ENCODE measurements around the gene GPR37L1.
"Not testable (repeated sequence)": the region's sequence is repeated elsewhere in the genome, so short reads cannot be mapped to it uniquely, and the experiment has no call there.

Gene GPR37L1

DNA sequence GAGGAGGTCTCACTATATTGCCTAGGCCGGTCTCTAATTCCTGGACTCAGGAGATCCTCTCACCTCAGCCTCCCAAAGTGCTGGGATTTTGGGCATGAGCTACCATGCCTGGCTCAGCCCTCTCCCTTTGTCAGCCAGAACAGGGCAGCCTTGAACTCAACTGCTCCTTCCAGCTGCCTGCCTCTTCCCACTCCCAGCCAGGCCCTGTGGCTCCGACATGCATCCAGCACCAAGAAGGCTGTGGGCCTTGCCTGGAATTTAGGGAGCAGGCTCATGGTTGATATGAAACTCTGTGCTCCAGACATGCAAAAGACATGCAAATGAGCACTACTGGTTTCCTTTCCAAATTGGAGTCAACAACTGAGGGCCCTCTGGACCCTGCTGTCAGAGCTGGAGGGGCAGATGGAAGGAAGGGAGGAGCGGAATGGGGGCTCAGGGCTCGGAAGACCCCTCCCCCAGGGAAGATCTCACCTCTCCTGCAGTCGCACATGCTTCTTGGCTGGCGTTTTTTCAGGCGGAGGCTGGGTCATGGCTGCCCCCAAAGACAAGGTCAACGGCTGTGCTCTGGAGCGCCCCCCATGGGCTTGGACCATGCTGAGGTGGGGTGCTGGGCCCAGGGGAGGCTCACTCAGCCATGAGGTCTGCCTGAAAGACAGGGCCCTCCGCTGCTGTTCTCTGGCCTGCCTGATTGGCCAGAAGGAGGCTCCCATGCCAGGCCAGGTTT, 36.3 kb downstream of the GPR37L1 start:
- DNase-seq, result no peak

DNA sequence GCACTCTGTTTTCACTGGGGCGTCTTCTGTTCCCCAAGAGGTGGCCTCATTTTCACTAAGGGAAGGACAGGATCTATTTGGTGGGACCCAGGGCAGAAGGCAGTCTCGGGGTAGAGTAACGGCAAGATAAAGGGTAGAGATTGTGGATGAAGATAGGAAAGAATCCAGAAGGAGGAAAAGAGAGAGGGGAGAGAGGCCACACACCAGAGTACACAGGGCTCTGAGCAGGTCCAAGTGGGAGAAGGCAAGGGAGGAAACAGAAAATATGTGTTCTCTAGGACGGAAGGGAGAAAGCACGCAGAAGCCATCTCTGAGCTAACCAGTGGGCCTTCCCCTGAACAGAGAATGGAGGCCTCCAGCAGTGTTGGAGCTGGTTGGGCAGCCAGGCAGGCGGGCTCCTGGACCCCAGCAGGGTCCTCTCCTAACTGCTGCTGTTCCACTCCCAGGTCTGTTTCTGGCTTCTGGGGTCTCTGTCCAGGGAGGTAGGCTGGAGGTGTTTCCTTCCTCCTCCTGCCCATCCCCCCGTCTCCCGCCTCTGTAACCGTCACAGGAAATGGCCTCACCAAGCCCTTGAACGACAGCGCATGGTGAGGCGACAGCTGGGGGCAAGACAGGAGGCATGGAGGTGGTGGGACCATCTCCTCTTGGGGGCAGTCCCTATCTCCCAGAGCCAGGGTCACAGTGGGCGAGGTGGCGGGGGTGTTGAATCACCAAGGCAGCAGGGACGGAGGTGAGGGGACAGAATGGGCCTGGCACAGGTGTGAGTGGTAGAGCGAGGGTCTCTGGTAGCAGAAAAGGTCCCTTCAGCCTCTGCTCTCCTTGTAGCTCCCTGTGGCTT, 37.0 kb downstream of the GPR37L1 start:
- peak; percentile 66 for DNase-seq

DNA sequence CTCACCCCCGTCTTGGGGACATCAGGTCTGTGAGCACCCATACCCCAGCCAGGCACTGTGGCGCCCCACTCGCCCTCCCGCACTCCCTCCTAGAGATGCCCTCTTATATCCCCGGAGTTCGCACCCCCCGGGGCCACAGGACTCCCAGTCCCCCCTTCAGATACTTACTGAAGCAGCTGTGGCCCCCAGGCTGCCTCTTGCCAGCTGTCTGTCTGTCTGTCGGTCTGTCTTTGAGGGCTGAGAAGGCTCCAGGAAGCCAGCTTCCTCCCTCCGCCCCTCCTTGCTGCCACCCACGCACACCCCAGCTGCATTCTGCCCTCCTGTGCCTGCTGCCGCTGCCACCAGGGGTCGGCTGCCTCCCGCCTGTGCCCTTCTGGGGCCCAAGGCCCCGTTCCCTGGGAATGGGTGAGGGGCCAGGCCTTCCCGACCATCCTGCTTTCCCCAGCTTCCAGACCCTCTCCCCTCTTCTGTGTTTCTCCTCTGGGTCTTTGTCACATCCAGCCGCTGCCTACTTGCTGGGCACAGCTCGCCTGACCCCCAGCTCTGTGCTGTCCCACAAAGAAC, 37.7 kb downstream of the GPR37L1 start, which contains the start of gene PTPN7:
PTPN7 (minus strand) TSS at position 226 of the 564 bp plus-strand sequence. CDS start 1,200 bp downstream, outside the sequence.
- peak; percentile 93 for DNase-seq

DNA sequence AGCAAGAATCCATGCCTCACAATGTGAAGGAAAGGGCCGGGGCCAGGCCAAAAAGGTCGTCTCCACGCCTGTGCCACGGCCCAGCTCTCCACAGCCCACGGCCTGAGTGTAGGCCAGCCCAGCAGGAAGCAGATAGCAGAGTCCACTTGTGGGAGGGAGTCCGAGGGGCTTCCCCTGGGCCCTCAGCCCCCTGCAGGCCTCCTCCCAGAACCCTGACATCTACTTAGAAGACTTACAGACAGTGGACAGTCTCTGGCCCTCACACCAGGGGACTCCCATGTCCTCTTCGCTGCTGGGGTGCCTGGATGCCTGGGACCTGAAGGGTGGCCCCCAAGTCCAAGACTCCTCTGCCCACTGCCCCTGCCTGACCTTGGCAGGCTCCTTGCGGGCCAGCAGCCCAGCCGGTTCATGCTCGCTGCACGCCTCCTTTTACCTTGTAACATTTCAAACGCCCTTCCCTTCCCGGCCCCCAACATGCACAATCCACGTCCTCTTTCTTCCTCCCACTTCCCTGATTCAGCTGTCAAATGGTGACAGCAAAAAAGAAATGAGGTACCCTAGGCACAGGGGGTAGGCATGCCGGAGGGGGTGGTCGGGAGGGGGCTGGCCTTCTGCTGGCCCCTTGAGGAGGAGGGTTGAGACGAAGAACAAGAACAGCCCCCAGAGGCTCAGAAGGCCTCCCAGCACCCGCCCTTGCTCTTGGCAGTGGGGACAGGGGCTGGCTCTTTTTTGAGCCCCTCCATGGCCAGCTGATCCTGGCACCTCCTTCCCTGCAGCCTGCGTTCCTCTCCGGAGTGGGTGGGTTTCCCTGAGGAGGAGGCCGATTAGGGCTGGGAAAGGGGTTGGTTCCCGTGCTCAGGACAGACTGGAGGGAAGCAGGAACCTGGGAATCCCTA, 38.7 kb downstream of the GPR37L1 start:
- no peak for DNase-seq

DNA sequence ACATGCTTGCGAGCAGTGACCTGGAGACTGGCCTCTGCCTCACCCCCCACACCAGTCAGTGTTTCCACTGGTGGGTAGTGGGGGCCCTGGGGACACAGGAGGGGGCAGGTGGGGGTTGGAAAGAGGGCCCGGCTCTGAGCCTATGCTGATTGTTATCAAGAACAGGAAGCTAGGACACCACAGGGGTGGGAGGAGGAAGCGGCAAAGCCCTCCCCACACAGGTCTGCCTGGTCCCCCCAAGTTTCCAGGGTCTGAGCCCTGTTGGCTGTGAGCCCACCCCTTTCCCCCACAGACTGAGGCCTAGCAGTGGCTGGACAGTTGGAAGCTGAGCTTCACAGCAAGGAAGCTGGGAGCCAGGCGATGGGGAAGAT, 39.3 kb downstream of the GPR37L1 start:
- DNase-seq, result no peak

DNA sequence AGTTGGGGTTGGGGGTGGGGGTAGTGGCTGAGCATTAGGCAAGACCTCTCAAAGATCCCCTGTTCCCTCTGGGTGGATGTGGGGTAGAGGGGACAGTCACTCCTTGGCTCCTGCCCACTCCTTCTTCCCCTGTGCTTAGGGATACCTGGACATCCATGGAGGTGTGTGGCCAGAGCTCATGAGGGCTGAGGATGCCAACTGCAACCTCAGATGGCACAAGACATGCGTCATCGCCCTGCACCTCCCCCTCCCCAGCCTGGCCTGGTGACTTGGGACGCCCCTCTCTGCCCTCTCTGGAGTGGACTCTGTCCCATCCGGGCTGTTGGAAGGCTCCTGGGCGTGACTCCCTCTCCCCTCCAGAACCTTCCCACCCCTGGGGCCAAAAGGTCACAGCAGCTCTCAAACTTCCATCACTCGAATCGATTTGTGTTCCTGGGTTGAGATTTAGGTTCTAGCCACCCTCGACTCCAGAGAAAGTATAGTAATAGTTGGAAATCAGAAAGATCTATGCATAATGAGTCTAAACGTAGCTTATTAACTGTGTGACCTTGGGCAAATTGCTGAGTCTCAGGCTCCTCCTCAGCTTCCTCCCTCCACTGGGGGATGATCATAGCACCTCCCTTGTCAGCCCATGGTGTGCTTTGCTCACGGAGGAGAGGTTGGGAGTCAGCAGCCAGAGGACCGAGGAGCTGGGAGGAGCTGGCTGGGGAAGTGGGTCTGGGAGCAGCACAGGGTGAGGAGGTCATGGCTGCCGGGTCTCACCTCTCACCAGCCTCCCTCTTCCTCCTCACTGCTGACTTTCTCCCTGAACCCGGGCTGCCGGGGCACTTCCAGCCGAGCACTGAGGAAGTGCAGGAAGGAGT, 39.9 kb downstream of the GPR37L1 start:
- no peak for DNase-seq

DNA sequence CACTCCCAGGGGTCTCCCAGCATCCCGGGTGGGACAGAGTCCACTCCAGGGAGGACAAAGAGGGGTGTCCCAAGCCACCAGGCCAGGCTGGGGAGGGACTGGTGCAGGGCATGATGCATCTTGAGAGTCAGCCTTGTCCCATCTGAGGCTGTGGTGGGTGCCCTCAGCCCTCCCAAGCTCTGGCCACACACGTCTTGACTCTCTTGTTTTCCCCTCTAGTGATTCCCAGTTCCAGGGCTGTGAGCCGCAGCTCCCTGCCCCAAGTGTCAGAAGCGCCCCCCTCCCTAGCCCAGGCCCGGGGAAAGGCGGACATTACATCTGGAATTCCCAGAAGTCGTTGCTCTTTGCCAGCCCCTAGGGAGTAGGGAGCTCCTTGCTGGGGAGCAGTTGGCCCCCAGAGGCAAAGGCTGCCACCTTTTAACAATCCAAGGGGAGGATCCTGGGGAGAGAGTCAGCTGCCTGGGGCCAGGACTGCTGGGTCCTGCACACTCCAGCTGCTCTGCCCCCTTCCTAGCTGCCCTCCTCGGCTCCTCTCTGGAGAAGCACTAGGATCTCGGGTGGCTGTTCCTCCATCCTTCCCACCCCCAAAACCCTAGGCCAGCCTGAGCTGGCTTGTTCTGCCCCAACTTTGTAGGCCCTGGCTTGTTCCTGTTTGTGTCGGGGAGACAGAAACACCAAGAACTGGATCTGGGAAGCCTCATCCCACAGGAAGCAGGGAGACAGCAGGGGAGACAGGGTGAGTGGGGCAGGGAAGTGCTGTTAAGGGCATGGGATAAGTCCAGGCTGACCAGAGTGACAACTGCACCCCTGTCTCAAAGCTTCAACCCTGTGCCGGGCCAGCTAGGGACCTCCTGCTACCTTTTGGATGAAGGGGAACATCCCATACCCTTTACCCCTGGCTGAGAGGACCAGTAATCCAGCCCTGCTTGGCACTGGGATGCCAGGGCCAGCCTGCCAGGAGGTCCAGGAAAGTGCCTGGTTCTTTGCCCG, 40.9 kb downstream of the GPR37L1 start:
- no peak for DNase-seq

DNA sequence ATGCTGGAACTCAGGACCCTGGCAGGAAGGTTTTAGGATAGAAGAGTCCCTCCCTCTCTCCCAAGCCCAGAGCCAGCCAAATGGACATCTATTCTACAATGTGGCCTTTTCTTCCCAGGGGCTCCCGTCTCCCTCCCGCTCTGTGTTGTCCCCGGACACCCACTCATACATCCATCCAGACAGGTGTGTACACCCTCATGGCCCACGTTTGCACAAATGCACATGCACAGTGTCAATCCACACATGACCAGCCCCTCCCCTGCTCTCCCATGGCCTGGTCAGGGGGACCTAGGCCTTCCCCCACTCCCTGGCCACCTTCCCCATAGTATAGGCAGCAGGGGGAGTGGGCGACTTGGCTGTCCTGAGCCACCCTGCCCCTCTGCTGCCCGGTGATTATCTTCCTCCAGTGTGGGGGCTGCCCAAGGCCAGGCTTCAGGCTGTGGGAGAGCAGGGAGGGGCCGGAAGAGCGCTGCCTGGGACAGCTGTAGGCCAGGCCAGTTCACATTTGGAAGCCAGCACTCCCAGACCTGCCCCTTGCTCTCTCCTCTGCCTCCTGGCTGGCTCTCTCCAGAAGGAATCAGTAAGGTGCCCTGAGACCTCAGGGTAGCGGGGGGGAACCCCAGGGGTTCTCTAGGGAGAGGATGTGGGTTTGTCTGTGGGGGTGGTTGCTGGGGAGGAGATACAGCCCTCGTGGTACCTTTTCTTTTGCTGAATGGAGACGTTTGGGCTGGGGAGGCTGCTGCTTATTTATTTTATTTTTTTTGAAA, 41.7 kb downstream of the GPR37L1 start:
- peak; percentile 47 for DNase-seq

DNA sequence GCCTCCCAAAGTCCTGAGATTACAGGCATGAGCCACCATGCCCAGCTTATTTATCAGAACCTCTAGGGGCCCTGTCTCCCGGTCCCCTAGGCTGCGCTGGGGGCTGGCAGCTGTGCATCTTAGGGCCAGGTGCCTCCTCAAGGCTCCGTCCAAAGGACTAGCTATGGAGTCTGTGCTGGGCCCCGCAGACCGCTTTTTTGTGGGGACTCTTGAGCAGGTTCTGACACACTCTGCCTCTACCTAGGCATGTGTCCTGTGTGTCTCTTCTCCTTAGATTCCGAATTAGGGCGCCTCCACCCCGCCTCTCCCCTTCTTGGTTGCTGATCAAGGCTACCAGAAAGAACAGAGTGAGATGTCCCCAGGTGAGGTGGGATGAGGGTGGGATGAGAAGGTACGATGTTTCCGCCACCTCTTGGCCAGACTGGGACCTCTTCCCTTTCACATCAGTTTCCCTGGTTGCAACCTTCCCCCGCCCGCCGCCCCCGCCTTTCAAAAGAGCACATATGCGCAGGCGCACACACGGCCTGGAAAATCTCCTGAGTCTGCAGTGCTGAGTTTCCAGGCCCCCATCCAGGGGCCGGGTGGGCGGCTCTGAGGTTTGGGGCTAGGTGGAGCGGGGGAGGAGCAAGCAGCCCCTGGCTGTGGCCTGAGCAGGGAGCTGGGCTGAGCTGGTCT, 42.7 kb downstream of the GPR37L1 start:
- DNase-seq, result peak; percentile 28

DNA sequence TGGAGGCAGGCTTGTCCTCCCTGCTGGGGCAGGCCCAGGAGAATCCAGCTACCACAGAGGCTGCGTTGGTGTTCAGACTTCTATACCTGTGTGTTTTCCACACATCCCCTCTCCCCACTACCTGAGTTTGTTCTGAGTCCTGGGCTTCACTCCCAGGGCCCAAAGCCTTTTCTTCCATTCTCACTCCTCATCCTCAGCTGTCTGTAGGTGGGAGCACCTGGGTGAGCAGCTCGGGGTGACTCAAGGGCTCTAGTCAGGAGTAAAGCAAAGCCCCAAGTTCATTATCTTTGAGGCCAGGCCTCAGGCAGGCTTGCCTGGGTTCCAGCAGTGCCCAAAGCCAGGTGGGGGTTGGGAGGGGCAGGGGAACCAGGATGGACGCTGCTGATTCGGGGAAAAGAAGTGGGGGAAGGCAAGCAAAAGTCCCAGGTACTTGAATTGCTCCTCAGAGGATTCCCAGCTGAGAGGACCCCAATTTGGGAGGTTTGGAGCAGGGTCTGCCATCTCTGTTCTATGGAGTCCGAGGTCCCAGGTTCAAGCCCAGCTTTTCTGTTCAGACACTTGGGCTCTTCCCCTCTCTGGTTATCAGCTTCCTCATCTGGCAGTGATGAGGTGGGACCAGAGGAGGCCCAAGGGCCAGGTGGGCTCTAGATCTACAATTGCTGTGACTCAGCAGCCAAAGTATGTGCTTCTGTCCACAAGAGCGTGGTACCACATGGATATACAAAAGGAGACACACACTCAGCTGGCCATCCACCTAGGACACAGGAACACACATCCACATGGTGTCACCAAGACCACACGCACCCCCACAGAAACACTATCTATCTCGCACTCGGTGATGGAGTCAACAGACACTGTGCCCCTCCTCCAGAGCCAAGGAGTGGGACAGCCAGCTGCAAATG, 43.5 kb downstream of the GPR37L1 start:
- DNase-seq, result no peak

DNA sequence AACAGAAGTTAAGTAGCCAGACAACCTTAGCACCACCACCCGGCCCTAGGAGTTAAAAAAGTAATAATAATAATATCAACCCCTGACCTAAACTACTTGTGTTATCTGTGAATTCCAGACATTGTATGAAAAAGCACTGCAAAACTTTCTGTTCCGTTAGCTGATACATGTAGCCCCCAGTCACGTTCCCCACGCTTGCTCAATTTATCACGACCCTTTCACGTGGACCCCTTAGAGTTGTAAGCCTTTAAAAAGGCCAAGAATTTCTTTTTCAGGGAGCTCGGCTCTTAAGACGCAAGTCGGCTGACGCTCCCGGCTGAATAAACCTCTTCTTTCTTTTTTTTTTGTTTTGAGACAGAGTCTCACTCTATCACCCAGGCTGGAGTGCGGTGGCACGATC, 44.3 kb downstream of the GPR37L1 start:
- not testable (repeated sequence) for DNase-seq

DNA sequence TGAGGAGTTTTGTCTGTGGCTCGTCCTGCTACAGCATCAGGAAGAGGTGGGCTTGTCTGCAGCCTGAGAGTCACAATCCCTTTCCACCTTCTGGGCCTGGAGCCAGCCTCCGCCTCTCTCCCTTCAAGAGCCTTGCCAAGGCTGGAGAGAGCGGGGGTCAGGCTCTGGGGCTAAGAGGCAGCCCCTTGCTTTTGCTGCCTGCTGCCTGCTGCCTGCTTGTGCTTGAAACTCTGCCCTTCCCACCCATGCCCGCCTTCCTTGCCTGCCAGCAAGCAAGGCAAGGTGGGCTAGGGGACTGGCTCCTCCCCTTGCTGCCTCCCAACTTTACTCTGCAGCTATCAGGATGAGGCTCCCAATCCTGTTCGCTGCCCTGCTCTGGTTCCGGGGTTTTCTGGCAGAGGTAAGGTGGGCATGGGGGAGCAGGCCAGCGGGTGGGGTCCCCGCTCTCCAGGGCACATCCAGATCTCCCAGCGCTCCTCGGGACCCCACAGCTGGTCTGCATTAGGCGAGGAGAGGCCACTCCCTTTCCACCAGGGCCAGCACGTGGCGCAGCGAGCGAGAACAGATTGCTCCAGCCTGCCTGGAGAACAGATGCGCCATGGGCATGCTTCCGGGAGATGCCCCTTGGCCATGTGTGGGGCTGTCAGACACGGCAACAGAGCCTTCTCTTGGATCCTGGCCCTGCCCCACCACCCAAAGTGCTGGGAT, 45.1 kb downstream of the GPR37L1 start:
- DNase-seq, result no peak

DNA sequence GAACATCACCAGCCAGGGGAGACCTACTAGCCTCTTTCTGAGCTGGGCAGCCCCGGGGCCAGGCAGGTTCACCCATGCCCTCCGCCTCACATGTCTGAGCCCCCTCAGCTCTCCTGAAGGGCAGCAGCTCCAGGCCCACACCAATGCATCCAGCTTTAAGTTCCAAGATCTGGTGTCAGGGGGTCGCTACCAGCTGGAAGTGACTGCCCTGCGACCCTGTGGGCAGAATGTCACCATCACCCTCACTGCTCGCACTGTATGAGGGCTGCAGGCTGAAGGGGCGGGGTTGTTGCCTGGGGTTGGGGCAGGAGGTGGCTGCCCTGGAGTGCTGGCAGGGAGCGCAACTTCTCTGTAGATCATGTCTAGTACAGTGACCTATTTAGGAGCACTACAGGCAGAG, 46.1 kb downstream of the GPR37L1 start:
- no peak for DNase-seq

DNA sequence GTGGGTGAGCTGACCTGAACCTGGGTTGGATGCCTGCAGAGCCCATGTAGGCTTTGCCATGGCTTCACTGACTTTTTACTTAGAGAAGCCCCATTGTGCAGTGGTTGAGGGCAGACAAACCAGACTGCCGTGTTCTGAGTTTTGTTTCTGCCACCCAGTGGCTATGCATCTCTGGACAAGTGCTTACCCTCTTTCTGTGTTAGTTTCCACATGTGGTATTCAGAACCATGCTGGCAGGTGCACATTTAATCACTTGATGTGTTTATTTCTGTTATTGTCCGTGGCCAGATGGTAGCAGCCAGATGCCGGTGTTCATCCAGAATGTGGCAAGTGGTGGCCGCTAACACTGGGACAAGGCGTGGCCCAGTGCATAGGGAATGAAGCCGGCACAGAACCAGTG, 48.0 kb downstream of the GPR37L1 start:
- DNase-seq, result no peak

DNA sequence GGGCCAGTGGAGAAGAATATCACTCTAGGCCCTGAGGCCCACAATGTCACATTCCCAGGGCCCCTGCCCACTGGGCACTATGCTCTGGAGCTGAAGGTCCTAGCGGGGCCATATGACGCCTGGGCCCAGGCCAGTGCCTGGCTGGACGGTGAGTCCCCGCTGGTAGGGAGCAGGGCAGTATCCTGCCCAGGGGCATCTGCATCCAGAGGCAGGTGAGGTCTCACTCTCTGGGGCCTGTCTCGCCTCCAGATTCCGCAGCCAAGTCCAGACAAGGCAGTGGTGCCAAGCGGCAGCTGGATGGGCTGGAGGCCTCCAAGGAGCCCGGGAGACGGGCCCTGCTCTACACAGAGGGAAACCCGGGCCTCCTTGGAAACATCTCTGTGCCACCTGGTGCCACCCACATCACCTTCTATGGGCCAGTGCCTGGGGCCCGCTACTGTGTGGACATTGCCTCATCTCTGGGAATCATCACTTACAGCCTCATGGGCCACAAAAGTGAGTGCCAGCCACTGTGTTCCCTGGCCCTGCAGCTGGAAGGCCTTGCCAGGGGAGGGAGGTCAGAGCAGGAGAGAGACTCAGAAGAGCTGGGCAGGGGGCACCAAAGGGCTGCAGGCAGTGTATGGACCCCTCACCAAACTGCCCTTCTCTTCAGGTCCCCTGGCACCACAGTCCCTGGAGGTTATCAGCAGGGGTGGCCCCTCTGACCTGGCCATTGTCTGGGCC, 48.7 kb downstream of the GPR37L1 start:
- DNase-seq, result no peak

DNA sequence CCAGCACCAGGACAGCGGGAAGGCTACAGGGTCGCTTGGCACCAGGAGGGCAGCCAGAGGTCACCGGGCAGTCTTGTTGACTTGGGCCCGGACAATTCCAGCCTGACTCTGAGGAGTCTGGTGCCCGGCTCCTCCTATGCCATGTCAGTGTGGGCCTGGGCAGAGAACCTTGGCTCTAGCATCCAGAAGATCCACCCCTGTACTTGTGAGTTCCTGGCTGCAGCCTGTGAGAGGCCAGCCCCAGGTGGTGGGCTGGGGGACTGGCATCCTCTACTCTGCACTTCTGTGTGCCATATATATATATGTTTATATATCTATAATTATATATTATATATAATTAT, 49.3 kb downstream of the GPR37L1 start:
- DNase-seq, result no peak

DNA sequence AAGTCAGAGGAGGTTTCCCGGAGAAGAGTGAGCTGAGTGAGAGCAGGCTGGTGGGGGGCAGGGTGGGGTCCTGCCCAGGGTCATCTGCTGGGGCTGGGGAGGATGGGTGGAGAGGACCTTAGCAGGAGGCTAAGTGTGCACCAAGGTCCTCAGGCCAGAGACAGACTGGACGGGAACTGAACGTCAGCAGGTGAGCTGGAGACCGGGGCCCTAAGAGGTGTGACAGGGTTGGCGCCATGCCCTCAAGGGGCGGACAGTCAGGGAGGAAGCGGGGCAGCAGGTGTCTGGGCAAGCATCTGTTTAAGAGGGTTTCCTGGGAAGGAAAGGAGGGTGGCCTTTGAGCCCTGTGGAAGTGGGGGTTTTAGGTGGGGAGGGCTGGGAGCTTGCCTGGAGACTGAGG, 51.3 kb downstream of the GPR37L1 start:
- DNase-seq, result no peak

Data from activated naive CD4-positive, alpha-beta T cell treated with anti-CD3 and anti-CD28 coated beads, Interleukin-2, amount 50 U/mL, for 16 hours (primary cell).